NCI-H2227 treated with DMSO at 0.1 percent for 48 hours (cell line): ENCODE measurements around the gene MAOA.

Experiments used
- DNase-seq: peaks from one replicate; lab custom pipeline; 2025; lab: John Stamatoyannopoulos, UW

The MAOA gene

GRCh38 chrX:43785930-43786591, 130.0 kb downstream of the MAOA start:
- DNase-seq, result no peak
